T-helper 2 cell (primary cell): ENCODE data around the gene GPR152.
A peak's percentile ranks its signal among the peaks of the same experiment; 100 is the strongest.
"Not testable (repeated sequence)": the region's sequence is repeated elsewhere in the genome, so short reads cannot be mapped to it uniquely, and the experiment has no call there.

Experiments
- DNase-seq, 5 experiments: peaks; one replicate each; pipeline versions ENCODE4 v3.0.0 to v3.0.0-alpha.2; 2012 to 2022

Gene GPR152

GRCh38 chr11:67439321-67440228 is 13.0 kb downstream of the GPR152 start:
- peak in 2 of 5 experiments; percentile 23 to 50 for DNase-seq

GRCh38 chr11:67438158-67438902 is 14.2 kb downstream of the GPR152 start:
- peak; percentile 55 to 92 (median 68) for DNase-seq

- no peak for DNase-seq
Observed at GRCh38 chr11:67437809-67438157, 14.7 kb downstream of the GPR152 start.

- peak in 4 of 5 experiments; percentile 52 to 93 (median 74) for DNase-seq
Observed at GRCh38 chr11:67437082-67437808, 15.3 kb downstream of the GPR152 start, which contains the start of gene PTPRCAP. TSS of gene PTPRCAP (minus strand) at chr11:67437682. CDS start at chr11:67437619, 63 bp downstream.

- DNase-seq: peak in 3 of 5 experiments; percentile 47 to 89 (median 48)
Observed at GRCh38 chr11:67436459-67437081, 16.0 kb downstream of the GPR152 start.

- DNase-seq: no peak
Observed at GRCh38 chr11:67435727-67436458, 16.6 kb downstream of the GPR152 start.

- DNase-seq: peak in 1 of 5 experiments; percentile 49
Observed at GRCh38 chr11:67435031-67435726, 17.4 kb downstream of the GPR152 start.

- peak in 2 of 5 experiments; percentile 22 to 55 for DNase-seq
Observed at GRCh38 chr11:67434395-67434881, 18.1 kb downstream of the GPR152 start.

GRCh38 chr11:67433536-67434394 is 18.8 kb downstream of the GPR152 start:
- DNase-seq: no peak

GRCh38 chr11:67432655-67433349 is 19.7 kb downstream of the GPR152 start:
- DNase-seq: no peak

- no peak for DNase-seq
Observed at GRCh38 chr11:67431346-67432249, 20.9 kb downstream of the GPR152 start.

GRCh38 chr11:67429722-67430121 is 22.8 kb downstream of the GPR152 start:
- no peak for DNase-seq

- no peak for DNase-seq
Observed at GRCh38 chr11:67429038-67429668, 23.4 kb downstream of the GPR152 start.

GRCh38 chr11:67428052-67429001 is 24.2 kb downstream of the GPR152 start, which contains the start of gene RPS6KB2:
TSS of gene RPS6KB2 (plus strand) at chr11:67428494. CDS start at chr11:67428546, 52 bp downstream.
- DNase-seq: peak; percentile 95 to 100 (median 98)

GRCh38 chr11:67427364-67427859 is 25.1 kb downstream of the GPR152 start:
- DNase-seq: not testable (repeated sequence)
